Right forelimb (tissue), 1 donor: ENCODE measurements around the gene ADARB1.
"Not testable (repeated sequence)": the region's sequence is repeated elsewhere in the genome, so short reads cannot be mapped to it uniquely, and the experiment has no call there.

Source experiments
- DNase-seq: peaks from one replicate; pipeline ENCODE4 v3.0.0-alpha.2; 2018

ADARB1 gene

DNA sequence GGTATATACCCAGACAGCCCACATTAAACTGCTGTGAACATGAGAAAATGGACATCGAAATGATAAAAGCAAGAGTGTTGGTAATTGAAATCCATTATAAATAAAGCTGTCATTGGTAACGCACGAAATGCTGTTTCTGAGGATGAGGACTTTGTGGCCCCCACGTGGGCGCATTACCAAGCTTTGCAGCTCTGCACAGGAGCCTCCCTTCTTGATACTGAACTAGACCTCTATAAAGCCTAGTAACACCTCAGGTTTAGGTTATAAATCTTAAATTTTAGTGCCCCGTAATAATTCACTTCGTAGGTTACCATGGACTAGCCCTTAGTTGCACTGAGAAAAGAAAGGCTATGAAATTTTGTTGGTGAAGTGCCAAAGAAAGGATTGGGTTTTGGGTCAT is 45.4 kb downstream of the ADARB1 start:
- no peak for DNase-seq

- no peak for DNase-seq
Measured at GRCh38 chr21:45120975-45121374, 46.6 kb downstream of the ADARB1 start.

DNA sequence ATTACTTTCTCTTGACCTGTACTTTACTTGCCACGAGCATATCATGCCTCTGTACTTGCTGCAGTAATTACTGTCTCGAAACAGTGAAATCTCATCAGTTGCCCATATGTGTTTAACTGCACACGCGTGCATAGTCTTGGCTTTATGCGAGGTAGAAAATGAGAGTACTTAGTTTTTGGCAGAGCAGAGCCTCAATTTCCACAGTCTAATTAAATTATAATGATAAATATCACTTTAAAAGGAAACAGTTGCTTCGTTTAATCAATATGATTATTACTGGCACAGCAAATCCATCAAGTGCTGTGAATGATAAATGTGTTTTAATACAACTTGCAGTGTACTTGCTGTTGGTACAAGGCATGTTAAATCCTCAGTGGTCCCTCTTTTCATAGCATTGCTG is 47.6 kb downstream of the ADARB1 start:
- DNase-seq: no peak

- DNase-seq: no peak
Measured at GRCh38 chr21:45122432-45123132, 48.2 kb downstream of the ADARB1 start.

DNA sequence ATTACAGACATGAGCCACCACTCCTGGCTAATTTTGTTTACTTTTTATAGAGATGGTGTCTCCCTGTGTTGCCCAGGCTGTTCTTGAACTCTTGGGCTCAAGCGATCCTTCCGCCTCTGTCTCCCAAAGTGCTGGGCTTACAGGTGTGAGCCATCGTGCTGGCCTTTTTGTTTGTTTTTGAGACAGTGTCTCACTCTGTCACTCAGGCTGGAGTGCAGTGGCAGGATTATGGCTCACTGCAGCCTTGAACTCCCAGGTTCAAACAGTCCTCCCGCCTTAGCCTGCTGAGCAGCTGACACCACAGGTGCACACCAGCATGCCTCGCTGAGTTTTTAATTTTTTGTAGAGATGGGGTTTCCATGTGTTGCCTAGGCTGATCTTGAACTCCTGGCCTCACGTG is 49.1 kb downstream of the ADARB1 start:
- no peak for DNase-seq

DNA sequence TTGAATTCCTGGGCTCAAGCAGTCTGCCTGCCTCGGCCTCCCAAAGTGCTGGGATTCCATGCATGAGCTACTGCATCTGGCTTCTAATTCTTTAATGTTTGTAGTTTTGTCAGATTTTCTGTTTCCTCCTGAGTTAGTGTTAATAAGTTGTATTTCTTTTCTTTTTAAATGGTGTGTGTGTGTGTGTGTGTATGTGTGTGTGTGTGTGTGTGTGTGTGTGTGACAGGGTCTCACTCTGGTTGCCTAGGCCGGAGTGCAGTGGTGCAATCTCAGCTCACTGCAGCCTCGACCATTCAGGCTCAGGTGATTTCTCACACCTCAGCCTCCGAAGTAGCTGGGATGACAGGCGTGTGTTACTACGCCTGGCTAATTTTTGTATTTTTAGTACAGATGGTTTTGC is 50.2 kb downstream of the ADARB1 start:
- no peak for DNase-seq

GRCh38 chr21:45125357-45125756 is 51.0 kb downstream of the ADARB1 start:
- no peak for DNase-seq

DNA sequence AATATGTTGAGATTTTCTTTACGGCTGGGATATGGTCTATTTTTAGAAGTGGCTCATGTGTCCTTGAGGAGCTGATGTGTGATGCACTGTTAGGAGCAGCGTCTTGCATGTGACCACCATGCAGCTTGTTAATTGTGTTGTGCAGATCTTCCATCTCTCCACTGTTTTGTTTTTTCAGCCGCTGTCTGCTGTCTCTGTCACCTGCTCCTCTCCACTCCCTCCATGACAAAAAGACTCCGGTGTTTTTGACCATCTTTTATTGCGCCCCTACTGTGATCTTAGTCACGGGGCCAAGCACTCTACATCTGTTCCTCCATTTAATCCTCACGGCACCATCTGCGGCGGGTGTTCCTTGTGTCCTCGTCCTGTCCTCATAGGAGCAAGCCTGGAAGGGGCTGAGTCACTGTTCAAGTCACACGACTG is 51.8 kb downstream of the ADARB1 start:
- no peak for DNase-seq

DNA sequence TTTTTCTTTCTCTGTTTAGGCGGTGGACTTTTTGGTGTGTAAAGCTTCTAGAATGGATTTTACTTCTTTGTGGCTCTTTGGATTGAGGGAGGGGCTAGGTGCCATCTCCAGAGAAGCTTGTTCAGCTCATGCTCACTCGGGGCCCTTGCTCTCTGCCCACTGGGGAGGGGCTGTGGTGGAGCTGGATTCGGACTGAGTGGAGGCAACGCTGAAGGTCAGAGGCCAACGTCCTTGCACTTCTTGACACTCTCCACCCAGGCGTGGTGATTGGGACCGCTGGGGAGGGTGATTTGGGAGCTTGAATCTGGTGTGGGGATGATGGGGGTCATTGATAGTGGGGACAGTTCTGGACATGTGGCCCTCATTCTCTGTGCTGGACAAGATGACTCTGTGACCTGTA is 52.6 kb downstream of the ADARB1 start:
- no peak for DNase-seq

- DNase-seq: no peak
Measured at GRCh38 chr21:45127937-45128336, 53.6 kb downstream of the ADARB1 start.

DNA sequence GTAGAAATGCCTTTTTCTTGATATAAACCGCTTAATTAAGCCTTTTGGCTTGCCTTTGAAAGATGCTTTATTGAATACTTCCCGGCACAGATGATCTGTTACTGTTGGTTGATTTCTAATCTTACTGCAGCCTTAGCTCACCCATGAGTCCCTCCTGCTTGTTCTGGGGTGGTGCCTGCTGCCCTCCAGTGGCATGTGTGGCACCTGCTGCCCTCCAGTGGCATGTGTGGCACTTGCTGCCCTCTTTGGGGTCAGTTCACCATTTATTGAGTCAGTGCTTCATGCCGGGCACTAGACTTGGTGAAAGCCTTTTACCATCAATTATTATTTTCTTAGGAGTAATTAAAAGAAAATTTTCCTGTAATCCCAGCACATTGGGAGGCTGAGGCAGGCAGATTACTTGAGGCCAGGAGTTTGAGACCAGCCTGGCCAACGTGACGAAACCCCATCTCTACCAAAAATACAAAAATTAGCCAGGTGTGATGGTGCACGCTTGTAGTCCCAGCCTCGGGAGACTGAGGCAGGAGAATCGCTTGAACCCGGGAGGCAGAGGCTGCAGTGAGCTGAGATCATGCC is 54.3 kb downstream of the ADARB1 start:
- DNase-seq: peak; percentile 80

DNA sequence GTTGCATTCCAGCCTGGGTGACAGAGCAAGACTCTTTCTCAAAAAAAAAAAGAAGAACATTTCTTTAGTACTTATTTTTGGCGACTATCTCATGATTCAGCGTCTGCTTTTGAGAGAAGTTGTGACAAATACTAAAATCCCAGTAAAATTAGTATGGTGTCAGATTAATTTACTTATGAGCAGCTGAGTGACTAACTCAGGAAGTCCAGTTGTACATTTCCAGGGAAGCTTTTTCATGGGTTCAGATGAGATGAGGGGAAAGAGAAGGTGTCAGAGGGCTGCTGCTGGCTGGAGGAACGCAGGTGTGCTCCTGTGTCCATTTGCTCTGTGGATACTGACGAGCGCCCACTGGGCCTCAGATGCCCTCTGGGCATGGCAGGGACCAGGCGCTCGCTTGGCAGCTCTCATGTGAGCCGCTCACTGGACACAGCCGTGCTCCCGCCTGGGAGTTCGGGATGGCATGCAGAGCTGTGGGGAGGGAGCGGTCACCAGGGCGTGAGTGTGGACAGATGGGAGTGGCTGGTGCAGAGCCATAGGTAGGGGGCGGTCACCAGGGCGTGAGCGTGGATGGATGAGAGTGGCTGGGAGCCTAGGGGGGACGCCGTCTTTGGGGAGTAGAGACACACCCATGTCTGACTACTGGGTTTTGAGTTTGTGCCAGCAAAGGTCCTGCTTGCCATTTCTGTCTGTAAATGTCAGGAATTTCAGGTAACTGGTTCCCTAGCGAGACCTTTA is 55.0 kb downstream of the ADARB1 start:
- DNase-seq: no peak

DNA sequence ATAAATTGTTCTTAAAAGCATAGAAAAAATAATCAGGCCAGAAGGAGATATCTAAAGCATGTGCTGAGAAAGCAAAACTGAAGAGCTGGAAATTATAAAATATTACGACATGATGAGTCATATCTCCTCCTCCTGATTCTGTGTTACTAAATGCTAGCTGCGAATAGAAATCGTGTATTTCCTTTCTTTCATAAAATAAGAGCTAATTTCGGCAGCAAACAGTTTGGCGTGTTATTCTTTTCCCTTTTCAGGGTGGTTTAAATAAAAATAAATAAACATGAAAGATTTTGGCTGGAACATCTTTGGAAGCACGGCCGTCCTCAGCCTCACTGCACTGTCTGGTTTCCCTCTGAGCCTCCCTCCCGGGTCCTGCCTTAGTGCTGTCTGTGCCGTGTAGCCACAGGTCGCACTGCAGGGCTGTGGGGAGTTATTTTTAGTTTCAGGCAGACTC is 56.0 kb downstream of the ADARB1 start:
- no peak for DNase-seq

- DNase-seq: no peak
Measured at GRCh38 chr21:45131537-45131999, 57.2 kb downstream of the ADARB1 start.

GRCh38 chr21:45132841-45133573 is 58.6 kb downstream of the ADARB1 start:
- peak; percentile 35 for DNase-seq

DNA sequence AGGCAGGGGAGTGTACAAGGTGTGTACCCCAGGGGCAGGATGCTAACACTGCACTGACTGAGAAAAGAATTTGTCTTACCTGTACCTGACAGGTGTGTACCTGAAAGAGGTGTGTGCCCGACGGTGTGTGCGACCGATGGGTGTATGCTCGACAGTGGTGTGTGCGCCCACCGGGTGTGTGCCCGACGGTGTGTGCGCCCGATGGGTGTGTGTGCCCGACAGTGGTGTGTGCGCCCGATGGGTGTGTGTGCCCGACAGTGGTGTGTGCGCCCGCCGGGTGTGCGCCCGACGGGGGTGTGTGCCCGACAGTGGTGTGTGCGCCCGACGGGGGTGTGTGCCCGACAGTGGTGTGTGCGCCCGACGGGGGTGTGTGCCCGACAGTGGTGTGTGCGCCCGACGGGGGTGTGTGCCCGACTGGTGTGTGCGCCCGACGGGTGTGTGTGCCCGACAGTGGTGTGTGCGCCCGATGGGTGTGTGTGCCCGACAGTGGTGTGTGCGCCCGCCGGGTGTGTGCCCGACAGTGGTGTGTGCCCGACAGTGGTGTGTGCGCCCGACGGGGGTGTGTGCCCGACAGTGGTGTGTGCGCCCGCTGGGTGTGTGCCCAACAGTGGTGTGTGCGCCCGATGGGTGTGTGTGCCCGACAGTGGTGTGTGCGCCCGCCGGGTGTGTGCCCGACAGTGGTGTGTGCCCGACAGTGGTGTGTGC is 59.3 kb downstream of the ADARB1 start:
- DNase-seq: not testable (repeated sequence)

- no peak for DNase-seq
Measured at GRCh38 chr21:45134279-45135076, 60.1 kb downstream of the ADARB1 start.

GRCh38 chr21:45135122-45135521 is 60.7 kb downstream of the ADARB1 start:
- no peak for DNase-seq

DNA sequence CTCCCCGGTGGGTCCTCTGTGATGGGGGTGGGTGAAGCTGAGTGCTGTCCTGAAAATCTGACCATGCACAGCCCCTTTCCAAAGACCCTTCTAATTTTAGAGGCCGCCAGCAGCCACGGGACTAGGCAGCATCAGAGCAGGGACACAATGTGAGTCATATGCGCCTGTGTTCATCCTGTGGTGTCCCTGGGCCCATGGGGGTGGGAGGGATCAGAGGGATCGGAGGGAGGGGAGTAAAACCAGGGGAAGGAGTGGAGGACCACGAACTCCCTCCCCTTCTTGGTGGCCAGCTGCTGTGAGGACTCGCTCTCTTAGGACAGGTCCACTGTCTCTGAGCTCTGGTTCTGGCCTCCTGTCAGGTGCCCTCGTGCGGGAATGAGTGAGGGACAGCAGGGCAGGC is 61.5 kb downstream of the ADARB1 start:
- DNase-seq: no peak

- DNase-seq: no peak
Measured at GRCh38 chr21:45136500-45136899, 62.1 kb downstream of the ADARB1 start.

GRCh38 chr21:45136927-45137611 is 62.7 kb downstream of the ADARB1 start:
- peak; percentile 85 for DNase-seq
